Right lobe of liver (tissue), 4 donors: ENCODE data around the gene OR6J1.

ENCODE experiments used
- CTCF ChIP-seq, 4 donors: fragments of 200-600 bp in 3 of 4; fragments of 450-650 bp in 1 of 4; IDR thresholded peaks; one replicate each; pipeline versions ENCODE4 v1.5.1 to v1.8.0; 2016 to 2022; ENCODE audit warnings: antibody characterized with exemption in 4 of 4, mild to moderate bottlenecking in 2 of 4
- POLR2A ChIP-seq: fragments of 450-650 bp; IDR thresholded peaks from one replicate; pipeline ENCODE4 v1.6.1; 2017; ENCODE audit warnings: antibody characterized with exemption, mild to moderate bottlenecking
- donor health status: DM: no; HTN: no; CAD: no.
- donor health status: DM: no; HTN: no; CAD: no.
- donor health status: DM: no; HTN: yes; CAD: no.

GRCh38 chr14:22660654-22661053 is 16.5 kb upstream of the OR6J1 start:
- TF ChIP-seq POLR2A (no peak), CTCF (IDR thresholded peaks at IDR 0.05) (no peak)
